ENCODE data around the gene EFNB2. TPM values are rescaled to one million over a fixed set of nuclear protein-coding genes. Genes with fewer than 3 reads are reported as not detected.

Gene EFNB2
- total RNA-seq, 1 donor from 2014 or later = 0.31 TPM

- Mint-ChIP-seq H3K36me3 (ENCODE audit: low read depth) (peaks cover 8% of the 10 kb centered on the region), H3K27ac (no peak overlapping the region), H3K4me1 (peaks cover 29% of the 10 kb centered on the region), H3K9me3 (no peaks in the 10 kb centered on the region), H3K27me3 (no peaks in the 10 kb centered on the region), H3K4me3 (peak overlapping the region; percentile 32)
- intact Hi-C loops (cut with micrococcal nuclease) = no loop called here
- POLR2A ChIA-PET = no interaction called here
- ATAC-seq (ENCODE audit: low read depth) = peak; percentile 32
- DNase-seq = peak; percentile 30
- CTCF ChIA-PET = interaction anchor here (1.0 kb wide), 1 partner anchor 34 kb away, joined by 3 read pairs; no protein-coding TSS in a partner anchor
- no peak for TF ChIP-seq CTCF (IDR thresholded peaks at IDR 0.05)
Observed at GRCh38 chr13:106570299-106570852, 34.9 kb upstream of the EFNB2 start.

DNA sequence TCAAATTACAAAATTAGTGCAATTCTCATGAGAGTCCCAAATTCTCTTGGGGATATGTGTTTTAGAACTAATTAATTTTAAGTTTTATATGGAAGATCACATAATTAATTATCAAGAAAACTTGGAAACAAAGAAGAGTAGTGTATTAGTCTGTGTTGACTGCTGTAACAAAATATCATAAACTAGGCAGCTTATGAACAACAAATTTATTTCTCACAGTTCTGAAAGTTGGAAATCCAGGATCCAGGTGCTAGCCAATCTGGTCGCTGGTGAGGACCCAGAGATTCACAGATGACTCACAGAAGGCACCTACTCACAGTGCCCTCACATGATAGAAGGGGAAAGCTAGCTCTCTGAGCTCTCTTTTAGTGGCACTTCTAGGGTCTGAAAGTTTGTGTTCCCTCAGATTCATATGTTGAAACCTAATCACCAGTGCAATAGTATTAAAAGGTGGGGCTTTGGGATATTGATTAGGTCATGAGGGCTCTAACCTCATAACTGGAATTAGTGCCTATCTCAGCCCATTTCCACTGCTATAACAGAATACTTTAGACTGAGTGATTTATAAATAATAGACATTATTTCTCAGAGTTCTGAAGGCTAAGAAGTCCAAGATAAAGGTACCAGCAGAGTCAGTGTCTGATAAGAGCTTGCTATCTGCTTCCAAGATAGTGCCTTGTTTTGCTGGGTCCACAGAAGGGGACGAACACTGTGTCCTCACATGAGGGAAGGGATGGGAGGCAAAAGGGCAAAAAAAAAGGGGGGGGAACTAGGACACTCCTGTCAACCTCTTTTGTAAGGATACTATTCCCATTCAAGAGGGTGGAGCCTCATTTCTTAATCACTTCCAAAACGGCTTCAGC is 34.0 kb upstream of the EFNB2 start:
- H3K4me3 Mint-ChIP-seq = no peak overlapping the region
- ATAC-seq (ENCODE audit: low read depth) = no peak
- no peaks in the 10 kb centered on the region for H3K27me3 Mint-ChIP-seq
- DNase-seq = no peak
- TF ChIP-seq CTCF (IDR thresholded peaks at IDR 0.05) = no peak
- no peak overlapping the region for H3K27ac Mint-ChIP-seq
- CTCF ChIA-PET = interaction anchor here (1.0 kb wide), 1 partner anchor 33 kb away, joined by 3 read pairs; no protein-coding TSS in a partner anchor
- POLR2A ChIA-PET = no interaction called here
- H3K9me3 Mint-ChIP-seq = no peaks in the 10 kb centered on the region
- peaks cover 38% of the 10 kb centered on the region for H3K4me1 Mint-ChIP-seq
- H3K36me3 Mint-ChIP-seq (ENCODE audit: low read depth) = peaks cover 8% of the 10 kb centered on the region
- intact Hi-C loops (cut with micrococcal nuclease) = loop anchor here (5.0 to 10.0 kb wide), 3 partner anchors 348 to 1648 kb away; partner anchors contain the start of genes ABHD13 and LIG4

GRCh38 chr13:106568299-106569003 is 33.0 kb upstream of the EFNB2 start:
- intact Hi-C loops (cut with micrococcal nuclease) = loop anchor here (1.0 to 10.0 kb wide), 4 partner anchors 33 to 1649 kb away; partner anchors contain the start of genes ABHD13, EFNB2 and LIG4
- H3K4me3 Mint-ChIP-seq = peak overlapping the region; percentile 88

DNA sequence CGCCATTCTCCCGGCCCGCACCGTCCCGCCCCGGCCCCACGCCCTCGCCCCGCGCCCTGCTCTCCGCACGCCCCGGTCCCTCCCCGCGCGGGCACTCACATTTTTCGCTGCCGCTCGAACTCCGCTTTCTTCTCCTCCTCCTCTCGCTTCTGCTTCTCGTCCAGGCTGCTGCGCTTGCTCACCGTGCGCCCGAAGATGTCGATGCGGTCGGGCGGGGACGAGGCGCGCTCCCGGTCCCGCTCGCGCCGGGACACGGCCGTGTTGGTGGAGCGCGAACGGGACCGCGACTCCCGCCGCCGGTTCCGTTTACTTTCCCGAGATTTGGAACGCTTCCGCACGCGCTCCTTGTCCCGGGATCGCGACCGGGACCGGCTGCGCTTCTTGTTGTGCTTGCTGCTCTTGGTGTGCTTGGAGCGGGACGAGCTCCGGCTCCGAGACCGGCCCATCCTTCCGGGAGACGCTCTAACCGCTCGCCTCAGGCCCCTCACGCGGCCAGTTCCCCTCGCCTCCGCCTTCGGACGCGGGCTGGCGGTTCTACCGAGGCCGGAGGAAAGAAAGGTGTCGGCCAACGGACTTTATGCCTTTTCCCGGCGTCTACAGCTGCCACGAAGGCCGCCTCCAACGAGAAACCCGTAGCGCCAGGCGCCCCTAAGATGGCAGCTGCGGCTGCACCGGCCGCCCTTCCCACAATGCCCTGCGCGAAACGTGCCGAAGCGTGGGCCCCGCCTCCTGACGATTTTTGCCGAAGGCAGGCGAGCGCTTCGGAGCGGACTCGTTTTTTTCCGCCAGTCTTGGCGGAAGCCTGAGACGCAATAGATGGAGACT is 32.2 kb upstream of the EFNB2 start, which contains the start of gene ARGLU1:
Gene ARGLU1 (minus strand): TSS at position 664 of the 825 bp plus-strand sequence. CDS start 218 bp downstream, at position 446.
- Mint-ChIP-seq H3K36me3 (ENCODE audit: low read depth) (peaks cover 8% of the 10 kb centered on the region), H3K27me3 (no peaks in the 10 kb centered on the region), H3K9me3 (no peaks in the 10 kb centered on the region), H3K4me1 (peaks cover 53% of the 10 kb centered on the region), H3K4me3 (peak within 1 kb of the TSS; percentile 88), H3K27ac (peak within 1 kb of the TSS; percentile 93)
- DNase-seq (peak; percentile 97), ATAC-seq (ENCODE audit: low read depth) (peak; percentile 83)
- no peak for TF ChIP-seq CTCF (IDR thresholded peaks at IDR 0.05)
- intact Hi-C loops (cut with micrococcal nuclease) = loop anchor here (1.0 to 10.0 kb wide), 5 partner anchors 17 to 1650 kb away; partner anchors contain the start of genes ABHD13, EFNB2 and LIG4
- POLR2A ChIA-PET = interaction anchor here (0.6 to 2.2 kb wide), 6 partner anchors 11 to 1428 kb away, joined by 3 to 28 read pairs (median 4); partner anchors contain the start of gene EFNB2
- CTCF ChIA-PET = interaction anchor here (1.3 kb wide), 1 partner anchor 31 kb away, joined by 4 read pairs; no protein-coding TSS in a partner anchor

More at GRCh38 chr13:106568299-106569003, 33.0 kb upstream of the EFNB2 start:
- no peak for TF ChIP-seq CTCF (IDR thresholded peaks at IDR 0.05)
- peaks cover 48% of the 10 kb centered on the region for H3K4me1 Mint-ChIP-seq
- POLR2A ChIA-PET = interaction anchor here (0.6 to 2.2 kb wide), 6 partner anchors 10 to 1429 kb away, joined by 3 to 28 read pairs (median 4); partner anchors contain the start of gene EFNB2
- CTCF ChIA-PET = interaction anchor here (1.3 kb wide), 1 partner anchor 31 kb away, joined by 4 read pairs; no protein-coding TSS in a partner anchor
- ATAC-seq (ENCODE audit: low read depth) (peak; percentile 3), DNase-seq (no peak)
- H3K27me3 Mint-ChIP-seq = no peaks in the 10 kb centered on the region
- no peaks in the 10 kb centered on the region for H3K9me3 Mint-ChIP-seq
- H3K27ac Mint-ChIP-seq = peak overlapping the region; percentile 93
- H3K36me3 Mint-ChIP-seq (ENCODE audit: low read depth) = peaks cover 8% of the 10 kb centered on the region

All from activated B cell treated with CpG ODN at 0.5 μM for 24 hours (primary cell).